MM.1S (cell line): ENCODE results near the gene YWHAG.

Experiments
- EZH2 ChIP-seq: fragments of 300-600 bp; sonication (generic); optimal IDR thresholded peaks from 2 replicates; pipeline ENCODE3; 2017; ENCODE audit warnings: low read depth, mild to moderate bottlenecking, antibody characterized with exemption, low read length, mixed read lengths
- EZH2phosphoT487 ChIP-seq: fragments of 300-600 bp; sonication (generic); IDR thresholded peaks from 2 replicates; pipeline ENCODE4 v1.6.1; 2018; ENCODE audit warnings: antibody characterized with exemption, low read length
- TF ChIP-seq, protein P1 (sequence below): fragments of 300-600 bp; sonication (generic); IDR thresholded peaks from 2 replicates; pipeline ENCODE4 v1.5.1; 2016; ENCODE audit warnings: antibody characterized with exemption, low read length, mixed read lengths

DNA sequence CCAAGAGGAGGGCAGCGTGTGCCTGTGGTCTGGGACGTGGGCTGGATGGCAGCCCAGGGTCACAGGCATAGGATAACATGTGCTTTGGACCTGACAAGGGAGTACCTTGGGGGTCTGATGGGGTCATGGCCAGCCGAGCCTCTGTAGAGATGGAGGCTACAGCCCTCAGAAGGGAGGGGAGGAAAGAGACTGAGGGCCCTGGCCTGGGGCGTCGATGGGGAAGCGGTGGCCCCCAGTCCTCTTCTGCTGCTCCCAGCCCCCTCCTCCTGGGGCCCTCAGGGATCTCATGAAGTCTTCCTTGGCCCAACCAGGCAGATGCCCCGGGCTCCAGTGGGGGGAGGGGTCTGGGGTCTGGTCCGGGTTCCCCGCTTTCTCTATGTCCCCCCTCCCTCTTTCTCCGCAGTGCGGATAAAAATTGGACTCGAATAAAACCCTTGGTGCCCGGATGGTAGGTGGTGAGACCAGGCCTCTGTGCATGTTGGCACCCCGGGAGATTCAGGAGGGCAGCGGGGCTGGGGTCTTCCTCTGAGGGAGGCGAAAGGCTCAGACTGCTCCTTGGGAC, 71.9 kb downstream of the YWHAG start:
- TF ChIP-seq, protein P1, sequence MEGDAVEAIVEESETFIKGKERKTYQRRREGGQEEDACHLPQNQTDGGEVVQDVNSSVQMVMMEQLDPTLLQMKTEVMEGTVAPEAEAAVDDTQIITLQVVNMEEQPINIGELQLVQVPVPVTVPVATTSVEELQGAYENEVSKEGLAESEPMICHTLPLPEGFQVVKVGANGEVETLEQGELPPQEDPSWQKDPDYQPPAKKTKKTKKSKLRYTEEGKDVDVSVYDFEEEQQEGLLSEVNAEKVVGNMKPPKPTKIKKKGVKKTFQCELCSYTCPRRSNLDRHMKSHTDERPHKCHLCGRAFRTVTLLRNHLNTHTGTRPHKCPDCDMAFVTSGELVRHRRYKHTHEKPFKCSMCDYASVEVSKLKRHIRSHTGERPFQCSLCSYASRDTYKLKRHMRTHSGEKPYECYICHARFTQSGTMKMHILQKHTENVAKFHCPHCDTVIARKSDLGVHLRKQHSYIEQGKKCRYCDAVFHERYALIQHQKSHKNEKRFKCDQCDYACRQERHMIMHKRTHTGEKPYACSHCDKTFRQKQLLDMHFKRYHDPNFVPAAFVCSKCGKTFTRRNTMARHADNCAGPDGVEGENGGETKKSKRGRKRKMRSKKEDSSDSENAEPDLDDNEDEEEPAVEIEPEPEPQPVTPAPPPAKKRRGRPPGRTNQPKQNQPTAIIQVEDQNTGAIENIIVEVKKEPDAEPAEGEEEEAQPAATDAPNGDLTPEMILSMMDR: no peak
- TF ChIP-seq EZH2 (no peak), EZH2phosphoT487 (no peak)
